ENCODE results near the gene ZCCHC2.

GRCh38 chr18:62485684-62486083, 37.1 kb upstream of the ZCCHC2 start:
- TF ChIP-seq CTCF (IDR thresholded peaks at IDR 0.05) (no peak), JUNB (IDR thresholded peaks at IDR 0.05) (peak; percentile 47), RCOR1 (IDR thresholded peaks at IDR 0.05; ENCODE audit: low read depth, low read length) (no peak), NR3C1 (IDR thresholded peaks at IDR 0.05) (no peak), EP300 (IDR thresholded peaks at IDR 0.05) (no peak), POLR2A (IDR thresholded peaks at IDR 0.05; ENCODE audit: low read length) (no peak), CHD4 (IDR thresholded peaks at IDR 0.05; ENCODE audit: borderline replicate concordance) (no peak), REST (IDR thresholded peaks at IDR 0.05) (no peak), MAX (IDR thresholded peaks at IDR 0.05) (peak; percentile 46), JUN (IDR thresholded peaks at IDR 0.05) (no peak), TFCP2L1 (CRISPR knock-in tag; IDR thresholded peaks at IDR 0.05) (no peak)
